HG03342 (cell line): ENCODE results near the gene SPRYD4.
A peak's percentile ranks its signal among the peaks of the same experiment; 100 is the strongest.

Experiments used
- ATAC-seq: cut with Tn5 transposase; IDR thresholded peaks from one replicate; pipeline ENCODE4 v1.9.1; 2021; ENCODE audit warnings: mild to moderate bottlenecking, moderate library complexity; ENCODE audit not compliant: unreplicated experiment

SPRYD4 gene

GRCh38 chr12:56520048-56520447 is 51.7 kb downstream of the SPRYD4 start:
- ATAC-seq, result no peak

GRCh38 chr12:56520506-56520905 is 52.1 kb downstream of the SPRYD4 start:
- no peak for ATAC-seq

- ATAC-seq, result no peak
These were observed 52.8 kb downstream of the SPRYD4 start for GRCh38 chr12:56521209-56521589.

GRCh38 chr12:56521590-56522371 is 53.4 kb downstream of the SPRYD4 start, which contains the start of gene RBMS2:
Gene RBMS2, plus strand, starts transcription at chr12:56521820. Its CDS starts 204 bp downstream, at chr12:56522024.
- peak; percentile 69 for ATAC-seq

- no peak for ATAC-seq
These were observed 54.2 kb downstream of the SPRYD4 start for GRCh38 chr12:56522411-56523193.

GRCh38 chr12:56528846-56529245 is 60.5 kb downstream of the SPRYD4 start:
- no peak for ATAC-seq
